Prostate gland (tissue), 2 donors: ENCODE data around the gene PTGDS. TPM values are rescaled to one million over a fixed set of nuclear protein-coding genes. Genes with fewer than 3 reads are reported as not detected.

Experiments
- DNase-seq: peaks from one replicate; pipeline ENCODE4 v3.0.0-alpha.2; 2019; ENCODE audit warnings: low spot score
- H3K27ac ChIP-seq, 2 donors: fragments of 200-600 bp; sonication (generic); 2 replicates each; pipeline ENCODE4 v1.5.1; 2017 to 2019
- H3K27me3 ChIP-seq: fragments of 200-600 bp; sonication (generic); replicated peaks from 2 replicates; pipeline ENCODE4 v1.5.1; 2019; ENCODE audit not compliant: insufficient read depth
- H3K36me3 ChIP-seq, 2 donors: fragments of 200-600 bp; sonication (generic); 1 replicate in 1 of 2; 2 replicates in 1 of 2; pipeline versions ENCODE4 v1.5.1 to v1.8.1; 2017 to 2019
- H3K4me1 ChIP-seq: fragments of 200-600 bp; sonication (generic); replicated peaks from 2 replicates; pipeline ENCODE4 v1.5.1; 2019
- H3K4me3 ChIP-seq, 2 donors: fragments of 200-600 bp; sonication (generic); 2 replicates each; pipeline ENCODE4 v1.5.1; 2017 to 2019
- H3K9me3 ChIP-seq: fragments of 200-600 bp; sonication (generic); 2 replicates; pipeline ENCODE4 v1.5.1; 2017
- POLR2A ChIP-seq: fragments of 450-650 bp; IDR thresholded peaks from one replicate; pipeline ENCODE4 v1.6.1; 2016; ENCODE audit warnings: antibody characterized with exemption, mild to moderate bottlenecking
- POLR2AphosphoS5 ChIP-seq: sonication (generic); formaldehyde crosslinking; IDR thresholded peaks from one replicate; pipeline ENCODE4 v1.6.1; 2017; ENCODE audit warnings: antibody characterized with exemption
- WGBS: methylation state at CpG from one replicate; pipeline ENCODE4 v1.1.5; 2018; 5-methylcytosine and 5-hydroxymethylcytosine counted together
- intact Hi-C: fragments of 100-400 bp; cut with DNase I; formaldehyde crosslinking; loops from one replicate; pipeline ENCODE4 v1.14.2; 2022
- total RNA-seq, 2 donors: library from RNA; depleted of rRNA; stranded (reverse); fragments of >200 nt; gene quantifications; one replicate each; pipeline ENCODE4 v1.1.0, GENCODE V29; 2016
- TF ChIP-seq, protein P1 (sequence below), 4 experiments: fragments of 200-600 bp in 2 of 4; fragments of 450-650 bp in 2 of 4; sonication (generic) in 2 of 4; IDR thresholded peaks; 1 replicate in 3 of 4; 2 replicates in 1 of 4; pipeline ENCODE4 v1.5.1; 2016 to 2019; ENCODE audit warnings: antibody characterized with exemption in 4 of 4, mild to moderate bottlenecking in 2 of 4, moderate library complexity in 2 of 4

The PTGDS gene
- total RNA-seq, 2 donors from 2014 or later = 59.4 to 5,242 TPM

DNA sequence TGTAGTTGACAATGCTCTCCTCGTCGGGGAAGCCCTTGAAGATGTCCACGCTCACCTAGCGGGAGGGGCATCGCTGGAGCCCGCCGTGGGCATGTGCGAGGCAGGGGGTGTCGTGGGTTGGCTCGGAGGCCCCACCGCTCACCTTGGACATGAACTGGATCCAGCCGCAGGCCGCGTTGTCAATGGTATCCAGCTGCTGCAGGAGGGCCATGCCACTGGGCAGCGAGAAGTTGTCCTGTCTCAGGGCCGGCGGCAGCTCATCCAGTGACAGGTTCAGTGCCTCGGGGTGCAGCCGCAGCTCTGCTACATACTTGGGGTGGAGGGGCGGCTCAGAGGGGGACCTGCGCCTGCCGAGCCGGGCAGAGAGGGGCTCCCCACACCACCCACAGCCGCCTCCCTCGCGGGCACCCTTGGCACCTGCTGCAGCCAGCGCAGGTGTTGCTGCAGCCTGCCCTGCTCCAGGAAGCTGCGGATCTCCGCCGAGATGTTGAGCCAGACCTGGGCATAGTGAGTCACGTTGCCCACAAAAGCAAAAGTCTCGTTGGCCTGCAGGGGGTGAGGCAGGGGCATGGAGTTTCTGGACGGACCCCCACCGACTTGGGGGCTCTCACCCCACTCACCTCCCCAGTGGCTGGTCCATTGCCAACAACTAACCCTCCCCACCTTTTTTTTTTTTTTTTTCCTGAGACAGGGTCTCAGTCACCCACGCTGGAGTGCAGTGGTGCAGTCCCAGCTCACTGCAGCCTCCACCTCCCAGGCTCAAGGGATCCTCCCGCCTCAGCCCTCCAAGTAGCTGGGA is 41.7 kb downstream of the PTGDS start:
- WGBS = 92% methylated on average over 33 of the region's 36 CpGs
- H3K36me3 ChIP-seq = no peaks in the 10 kb centered on the region
- no peaks in the 10 kb centered on the region for H3K27me3 ChIP-seq
- intact Hi-C loops = no loop called here
- H3K4me1 ChIP-seq = no peaks in the 10 kb centered on the region
- TF ChIP-seq POLR2A (no peak), POLR2AphosphoS5 (no peak)
- TF ChIP-seq, protein P1, sequence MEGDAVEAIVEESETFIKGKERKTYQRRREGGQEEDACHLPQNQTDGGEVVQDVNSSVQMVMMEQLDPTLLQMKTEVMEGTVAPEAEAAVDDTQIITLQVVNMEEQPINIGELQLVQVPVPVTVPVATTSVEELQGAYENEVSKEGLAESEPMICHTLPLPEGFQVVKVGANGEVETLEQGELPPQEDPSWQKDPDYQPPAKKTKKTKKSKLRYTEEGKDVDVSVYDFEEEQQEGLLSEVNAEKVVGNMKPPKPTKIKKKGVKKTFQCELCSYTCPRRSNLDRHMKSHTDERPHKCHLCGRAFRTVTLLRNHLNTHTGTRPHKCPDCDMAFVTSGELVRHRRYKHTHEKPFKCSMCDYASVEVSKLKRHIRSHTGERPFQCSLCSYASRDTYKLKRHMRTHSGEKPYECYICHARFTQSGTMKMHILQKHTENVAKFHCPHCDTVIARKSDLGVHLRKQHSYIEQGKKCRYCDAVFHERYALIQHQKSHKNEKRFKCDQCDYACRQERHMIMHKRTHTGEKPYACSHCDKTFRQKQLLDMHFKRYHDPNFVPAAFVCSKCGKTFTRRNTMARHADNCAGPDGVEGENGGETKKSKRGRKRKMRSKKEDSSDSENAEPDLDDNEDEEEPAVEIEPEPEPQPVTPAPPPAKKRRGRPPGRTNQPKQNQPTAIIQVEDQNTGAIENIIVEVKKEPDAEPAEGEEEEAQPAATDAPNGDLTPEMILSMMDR (IDR thresholded peaks at IDR 0.05) = no peak
- no peaks in the 10 kb centered on the region for H3K9me3 ChIP-seq
- H3K27ac ChIP-seq = no peak overlapping the region
- no peak for DNase-seq
- H3K4me3 ChIP-seq = no peak overlapping the region

DNA sequence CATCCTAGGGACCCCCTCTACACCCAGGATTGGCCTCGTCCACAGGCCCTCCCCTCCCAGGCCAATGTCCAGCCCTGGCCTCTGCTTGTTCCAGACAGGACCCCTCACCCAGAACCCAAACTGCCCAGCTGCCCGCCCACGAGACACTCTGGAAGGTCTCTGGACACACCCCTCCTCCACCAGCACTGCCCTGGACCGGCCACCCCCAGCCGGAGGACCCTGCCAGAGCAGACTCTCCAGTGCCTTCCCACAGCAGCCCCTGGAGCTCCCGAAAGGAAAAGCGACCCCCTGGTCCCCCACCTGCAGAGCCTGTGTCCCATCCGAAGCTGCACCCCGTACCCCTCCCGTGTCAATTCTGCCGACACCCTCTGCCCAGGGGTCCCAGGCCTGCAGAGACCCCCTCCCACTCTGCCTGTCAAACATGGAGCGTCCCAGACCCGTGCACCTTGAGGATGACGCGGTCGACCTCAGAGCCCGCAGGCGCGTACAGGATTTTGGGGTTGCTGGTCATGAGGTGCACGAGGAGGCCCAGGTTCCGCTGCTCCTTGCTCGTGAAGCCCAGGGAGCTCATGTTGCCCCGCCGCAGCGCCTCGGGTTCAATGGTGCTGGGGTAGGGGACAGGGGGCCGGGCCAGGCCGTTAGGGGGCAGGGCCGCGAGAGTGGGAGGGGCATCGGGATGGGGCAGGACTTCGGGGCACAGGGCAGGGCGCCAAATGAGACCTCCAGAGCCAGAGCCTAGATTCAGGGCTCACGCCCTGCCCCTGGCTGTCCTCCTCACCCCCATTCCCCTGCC is 42.8 kb downstream of the PTGDS start:
- no peak for TF ChIP-seq POLR2AphosphoS5
- TF ChIP-seq, protein P1 (IDR thresholded peaks at IDR 0.05) = no peak
- TF ChIP-seq POLR2A = no peak
- Histone ChIP-seq H3K4me3 (no peak overlapping the region), H3K27me3 (no peaks in the 10 kb centered on the region), H3K4me1 (no peaks in the 10 kb centered on the region), H3K27ac (no peak overlapping the region), H3K36me3 (no peaks in the 10 kb centered on the region), H3K9me3 (no peaks in the 10 kb centered on the region)
- WGBS = 92% methylated on average over 34 of the region's 34 CpGs
- no peak for DNase-seq
- intact Hi-C loops = no loop called here

DNA sequence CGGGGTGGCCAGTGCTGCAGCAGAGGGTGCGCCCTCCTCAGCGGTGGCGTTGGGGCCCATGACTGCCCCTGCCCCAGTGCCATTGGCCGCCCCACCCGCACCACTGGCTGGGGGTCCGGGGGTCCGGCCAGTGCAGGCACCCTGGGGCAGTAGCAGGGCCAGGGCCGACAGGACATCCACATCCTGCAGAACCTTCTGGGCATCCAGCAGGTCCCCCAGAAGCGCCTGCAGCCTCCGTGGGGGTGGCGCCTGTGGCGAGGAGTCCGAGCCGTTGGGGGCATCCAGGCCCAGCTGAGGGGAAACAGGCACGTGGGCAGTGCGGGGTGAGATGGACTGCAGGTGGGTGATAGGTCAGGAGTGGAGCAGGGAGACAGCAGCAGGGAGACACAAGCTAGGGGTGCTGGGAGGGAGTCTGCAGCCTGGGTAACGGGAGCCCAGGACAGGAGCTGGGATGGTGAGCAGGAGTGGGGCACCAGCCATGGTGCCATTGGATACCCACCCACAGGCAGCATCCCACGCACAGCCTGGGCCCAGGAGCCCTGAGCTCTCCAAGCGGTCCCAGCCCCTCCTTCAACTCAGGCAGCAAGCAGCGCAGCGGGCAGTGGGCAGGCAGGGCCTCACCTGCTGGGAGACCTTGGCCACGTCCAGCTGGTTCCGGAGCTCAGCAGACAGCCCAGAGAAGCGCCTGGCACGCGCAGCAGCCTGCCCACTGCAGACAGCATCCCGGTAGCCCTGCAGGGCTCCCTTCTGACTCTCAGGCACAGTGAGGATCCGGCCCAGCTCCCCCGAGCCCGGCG is 43.7 kb downstream of the PTGDS start:
- 96% methylated on average over 9 of the region's 32 CpGs for WGBS
- DNase-seq = no peak
- H3K27me3 ChIP-seq = no peaks in the 10 kb centered on the region
- no peaks in the 10 kb centered on the region for H3K9me3 ChIP-seq
- intact Hi-C loops = no loop called here
- no peak overlapping the region for H3K27ac ChIP-seq
- H3K36me3 ChIP-seq = no peaks in the 10 kb centered on the region
- peaks cover 6% of the 10 kb centered on the region for H3K4me1 ChIP-seq
- TF ChIP-seq, protein P1 (IDR thresholded peaks at IDR 0.05) = no peak
- no peak for TF ChIP-seq POLR2AphosphoS5
- no peak for TF ChIP-seq POLR2A
- H3K4me3 ChIP-seq = no peak overlapping the region

DNA sequence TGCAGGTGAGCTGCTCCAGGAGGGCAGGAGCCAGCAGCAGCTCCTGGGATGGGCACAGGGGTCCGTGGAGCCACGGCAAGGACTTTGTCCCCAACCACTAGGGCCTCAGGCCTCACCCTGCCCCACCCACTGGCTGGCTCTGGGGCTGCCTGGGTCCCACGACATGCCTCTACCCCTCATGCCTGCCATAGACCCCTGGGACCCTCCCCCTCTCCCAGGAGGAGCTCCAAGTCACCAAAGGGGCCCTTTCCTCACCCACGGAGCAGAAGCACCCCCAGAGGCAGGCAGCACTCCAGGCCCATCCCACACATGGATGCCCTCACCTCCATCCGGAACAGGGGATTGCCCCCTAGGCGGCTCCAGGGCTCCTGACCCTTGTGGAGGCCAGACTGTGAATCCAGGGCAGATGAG is 44.3 kb downstream of the PTGDS start:
- Histone ChIP-seq H3K27ac (no peak overlapping the region), H3K4me3 (no peak overlapping the region), H3K9me3 (no peaks in the 10 kb centered on the region), H3K36me3 (no peaks in the 10 kb centered on the region), H3K27me3 (no peaks in the 10 kb centered on the region), H3K4me1 (peaks cover 12% of the 10 kb centered on the region)
- DNase-seq = no peak
- 90% methylated on average over 3 of the region's 6 CpGs for WGBS
- TF ChIP-seq POLR2AphosphoS5 (no peak), POLR2A (no peak)
- TF ChIP-seq, protein P1 (IDR thresholded peaks at IDR 0.05) = no peak
- intact Hi-C loops = no loop called here
